ENCODE data around the gene MAN2A2. TPM values are rescaled to one million over a fixed set of nuclear protein-coding genes. Genes with fewer than 3 reads are reported as not detected.

The MAN2A2 gene
- total and polyA plus RNA-seq, 9 of the 15 experiments (the other 6 are each of a cell fraction or from before 2014, with no cell fraction given) = 7.3 to 151 (median 43.4) TPM

DNA sequence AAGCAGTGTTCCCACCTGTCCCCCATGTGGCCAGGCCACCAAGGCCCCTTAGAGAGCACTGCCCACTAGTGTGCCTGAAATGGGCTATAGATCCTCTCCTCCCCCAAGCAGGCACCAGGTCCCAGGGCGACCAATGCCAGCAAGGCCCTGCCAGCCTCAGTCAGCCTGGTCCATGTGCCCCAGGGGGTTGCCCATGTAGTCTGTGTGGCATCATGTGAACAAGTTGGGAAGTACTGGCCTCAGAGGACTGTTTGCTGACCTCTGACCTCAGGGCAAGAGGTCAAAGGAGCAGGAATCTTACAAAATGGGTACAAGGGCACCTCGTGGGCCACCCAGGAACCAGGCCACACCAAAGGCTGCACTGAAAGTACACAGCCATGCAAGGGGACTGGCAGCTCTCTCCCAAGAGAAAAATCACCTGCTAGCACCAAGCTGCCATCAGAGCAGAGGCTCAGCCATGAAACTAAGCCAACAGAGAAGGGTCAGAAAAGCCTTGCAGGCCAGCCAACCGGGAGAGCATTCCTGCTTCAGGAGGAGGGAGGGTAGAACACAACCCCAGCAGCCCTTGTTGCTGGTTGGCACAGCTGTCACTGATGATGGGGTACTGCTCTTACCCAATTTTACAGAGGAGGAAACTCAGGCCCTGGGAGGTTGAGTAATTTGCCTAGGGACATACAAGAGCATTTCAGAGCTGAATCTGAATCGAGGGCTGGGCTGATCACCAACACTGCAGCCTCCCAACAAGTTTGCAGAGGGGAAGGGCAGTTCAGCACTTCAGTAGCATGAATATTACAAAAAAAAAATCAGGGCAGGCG lies 39.9 kb upstream of the MAN2A2 start (continued):
- TF ChIP-seq, protein P1, sequence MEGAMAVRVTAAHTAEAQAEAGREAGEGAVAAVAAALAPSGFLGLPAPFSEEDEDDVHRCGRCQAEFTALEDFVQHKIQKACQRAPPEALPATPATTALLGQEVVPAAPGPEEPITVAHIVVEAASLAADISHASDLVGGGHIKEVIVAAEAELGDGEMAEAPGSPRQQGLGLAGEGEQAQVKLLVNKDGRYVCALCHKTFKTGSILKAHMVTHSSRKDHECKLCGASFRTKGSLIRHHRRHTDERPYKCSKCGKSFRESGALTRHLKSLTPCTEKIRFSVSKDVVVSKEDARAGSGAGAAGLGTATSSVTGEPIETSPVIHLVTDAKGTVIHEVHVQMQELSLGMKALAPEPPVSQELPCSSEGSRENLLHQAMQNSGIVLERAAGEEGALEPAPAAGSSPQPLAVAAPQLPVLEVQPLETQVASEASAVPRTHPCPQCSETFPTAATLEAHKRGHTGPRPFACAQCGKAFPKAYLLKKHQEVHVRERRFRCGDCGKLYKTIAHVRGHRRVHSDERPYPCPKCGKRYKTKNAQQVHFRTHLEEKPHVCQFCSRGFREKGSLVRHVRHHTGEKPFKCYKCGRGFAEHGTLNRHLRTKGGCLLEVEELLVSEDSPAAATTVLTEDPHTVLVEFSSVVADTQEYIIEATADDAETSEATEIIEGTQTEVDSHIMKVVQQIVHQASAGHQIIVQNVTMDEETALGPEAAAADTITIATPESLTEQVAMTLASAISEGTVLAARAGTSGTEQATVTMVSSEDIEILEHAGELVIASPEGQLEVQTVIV (CRISPR knock-in tag; IDR thresholded peaks at IDR 0.05; ENCODE audit: borderline replicate concordance) = no peak
- no peak for TF ChIP-seq PPARD (CRISPR knock-in tag; IDR thresholded peaks at IDR 0.05)
- TF ChIP-seq, protein P2, sequence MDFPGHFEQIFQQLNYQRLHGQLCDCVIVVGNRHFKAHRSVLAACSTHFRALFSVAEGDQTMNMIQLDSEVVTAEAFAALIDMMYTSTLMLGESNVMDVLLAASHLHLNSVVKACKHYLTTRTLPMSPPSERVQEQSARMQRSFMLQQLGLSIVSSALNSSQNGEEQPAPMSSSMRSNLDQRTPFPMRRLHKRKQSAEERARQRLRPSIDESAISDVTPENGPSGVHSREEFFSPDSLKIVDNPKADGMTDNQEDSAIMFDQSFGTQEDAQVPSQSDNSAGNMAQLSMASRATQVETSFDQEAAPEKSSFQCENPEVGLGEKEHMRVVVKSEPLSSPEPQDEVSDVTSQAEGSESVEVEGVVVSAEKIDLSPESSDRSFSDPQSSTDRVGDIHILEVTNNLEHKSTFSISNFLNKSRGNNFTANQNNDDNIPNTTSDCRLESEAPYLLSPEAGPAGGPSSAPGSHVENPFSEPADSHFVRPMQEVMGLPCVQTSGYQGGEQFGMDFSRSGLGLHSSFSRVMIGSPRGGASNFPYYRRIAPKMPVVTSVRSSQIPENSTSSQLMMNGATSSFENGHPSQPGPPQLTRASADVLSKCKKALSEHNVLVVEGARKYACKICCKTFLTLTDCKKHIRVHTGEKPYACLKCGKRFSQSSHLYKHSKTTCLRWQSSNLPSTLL (IDR thresholded peaks at IDR 0.05) = no peak
- TF ChIP-seq STAG1 (CRISPR knock-in tag; IDR thresholded peaks at IDR 0.05; ENCODE audit: borderline replicate concordance) = 0 out of 2 replicates have a peak, but pooled peaks have one; percentile 3
- 0 out of 2 replicates have a peak, but pooled peaks have one; percentile 52 for TF ChIP-seq PURB (CRISPR knock-in tag; IDR thresholded peaks at IDR 0.05; ENCODE audit: low read depth)
- TF ChIP-seq ZNF311 (CRISPR knock-in tag; IDR thresholded peaks at IDR 0.05) = no peak
- TF ChIP-seq FIP1L1 (IDR thresholded peaks at IDR 0.05; ENCODE audit: low read depth, low read length, poor library complexity, severe bottlenecking) = no peak
- no peak for TF ChIP-seq NR2C2 (CRISPR knock-in tag; IDR thresholded peaks at IDR 0.05)
- peak; percentile 81 for TF ChIP-seq NR2C2 (tag; IDR thresholded peaks at IDR 0.05)
- no peak for TF ChIP-seq KAT8 (IDR thresholded peaks at IDR 0.05; ENCODE audit: low read depth)
- no peak for TF ChIP-seq DPF2 (IDR thresholded peaks at IDR 0.05)
- no peak for TF ChIP-seq POLR3A (IDR thresholded peaks at IDR 0.05; ENCODE audit: borderline replicate concordance, extremely low read depth, insufficient read depth, insufficient read length)
- TF ChIP-seq NR2C1 (IDR thresholded peaks at IDR 0.05) = peak; percentile 88
- TF ChIP-seq NR2C1 (tag; IDR thresholded peaks at IDR 0.05) = peak; percentile 86
- TF ChIP-seq TEAD1 (CRISPR knock-in tag; IDR thresholded peaks at IDR 0.05) = no peak
- no peak for TF ChIP-seq NCOA1 (IDR thresholded peaks at IDR 0.05; ENCODE audit: low read depth)
- no peak for TF ChIP-seq CHD2 (IDR thresholded peaks at IDR 0.05; ENCODE audit: low read depth, low read length)
- TF ChIP-seq, protein P3, sequence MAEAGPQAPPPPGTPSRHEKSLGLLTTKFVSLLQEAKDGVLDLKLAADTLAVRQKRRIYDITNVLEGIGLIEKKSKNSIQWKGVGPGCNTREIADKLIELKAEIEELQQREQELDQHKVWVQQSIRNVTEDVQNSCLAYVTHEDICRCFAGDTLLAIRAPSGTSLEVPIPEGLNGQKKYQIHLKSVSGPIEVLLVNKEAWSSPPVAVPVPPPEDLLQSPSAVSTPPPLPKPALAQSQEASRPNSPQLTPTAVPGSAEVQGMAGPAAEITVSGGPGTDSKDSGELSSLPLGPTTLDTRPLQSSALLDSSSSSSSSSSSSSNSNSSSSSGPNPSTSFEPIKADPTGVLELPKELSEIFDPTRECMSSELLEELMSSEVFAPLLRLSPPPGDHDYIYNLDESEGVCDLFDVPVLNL (CRISPR knock-in tag; IDR thresholded peaks at IDR 0.05; ENCODE audit: low read depth) = no peak
